Dermis lymphatic vessel endothelial cell (primary cell): ENCODE results near the gene PLS3. TPM values are rescaled to one million over a fixed set of nuclear protein-coding genes. Genes with fewer than 3 reads are reported as not detected.

Experiments used
- total RNA-seq: library from RNA; depleted of rRNA; stranded (reverse); fragments of >200 nt; gene quantifications from 2 replicates; pipeline ENCODE4 v1.2.1, GENCODE V29; 2014

The PLS3 gene
- total RNA-seq = 320 and 419 TPM in 2 replicates

GRCh38 chrX:115560978-115561604, at the start of gene PLS3:
Gene PLS3 (plus strand): TSS chrX:115561174. CDS start chrX:115610251, 49,077 bp downstream.

